DMS 273 (cell line): Measurements from ENCODE around the gene MAFF.

ENCODE experiments used
- DNase-seq: peaks from one replicate; lab custom pipeline; 2025; ENCODE audit not compliant: unreplicated experiment; lab: John Stamatoyannopoulos, UW

Gene MAFF

GRCh38 chr22:38203090-38203810, 1.5 kb downstream of the MAFF start:
- DNase-seq, result no peak

GRCh38 chr22:38203855-38204514, 2.2 kb downstream of the MAFF start:
- no peak for DNase-seq

- no peak for DNase-seq
Measured at GRCh38 chr22:38204784-38205183, 3.0 kb downstream of the MAFF start.

- no peak for DNase-seq
Measured at GRCh38 chr22:38205261-38206128, 3.7 kb downstream of the MAFF start.

- no peak for DNase-seq
Measured at GRCh38 chr22:38207898-38208432, 6.2 kb downstream of the MAFF start.

- no peak for DNase-seq
Measured at GRCh38 chr22:38208551-38208968, 6.8 kb downstream of the MAFF start.

- DNase-seq, result no peak
Measured at GRCh38 chr22:38211556-38211955, 9.8 kb downstream of the MAFF start.

GRCh38 chr22:38212442-38212841, 10.6 kb downstream of the MAFF start:
- peak; percentile 41 for DNase-seq

GRCh38 chr22:38213319-38213989, 11.7 kb downstream of the MAFF start:
- no peak for DNase-seq

- no peak for DNase-seq
Measured at GRCh38 chr22:38213990-38214301, 12.2 kb downstream of the MAFF start.

- DNase-seq, result no peak
Measured at GRCh38 chr22:38214302-38215056, 12.7 kb downstream of the MAFF start.

GRCh38 chr22:38215156-38216038, 13.6 kb downstream of the MAFF start:
- no peak for DNase-seq

GRCh38 chr22:38218661-38219622, 17.1 kb downstream of the MAFF start:
- DNase-seq, result peak; percentile 40

- peak; percentile 94 for DNase-seq
Measured at GRCh38 chr22:38219632-38220031, 17.8 kb downstream of the MAFF start.

- DNase-seq, result peak; percentile 90
Measured at GRCh38 chr22:38220163-38220562, 18.4 kb downstream of the MAFF start.

- no peak for DNase-seq
Measured at GRCh38 chr22:38220653-38221386, 19.0 kb downstream of the MAFF start.

GRCh38 chr22:38221407-38221806, 19.6 kb downstream of the MAFF start:
- no peak for DNase-seq
